Measurements from ENCODE around the gene COL12A1. TPM values are rescaled to one million over a fixed set of nuclear protein-coding genes. Genes with fewer than 3 reads are reported as not detected.

COL12A1 gene
- total and polyA plus RNA-seq, 2 experiments from 2014 or later, result 0.39 to 6.3 TPM

DNA sequence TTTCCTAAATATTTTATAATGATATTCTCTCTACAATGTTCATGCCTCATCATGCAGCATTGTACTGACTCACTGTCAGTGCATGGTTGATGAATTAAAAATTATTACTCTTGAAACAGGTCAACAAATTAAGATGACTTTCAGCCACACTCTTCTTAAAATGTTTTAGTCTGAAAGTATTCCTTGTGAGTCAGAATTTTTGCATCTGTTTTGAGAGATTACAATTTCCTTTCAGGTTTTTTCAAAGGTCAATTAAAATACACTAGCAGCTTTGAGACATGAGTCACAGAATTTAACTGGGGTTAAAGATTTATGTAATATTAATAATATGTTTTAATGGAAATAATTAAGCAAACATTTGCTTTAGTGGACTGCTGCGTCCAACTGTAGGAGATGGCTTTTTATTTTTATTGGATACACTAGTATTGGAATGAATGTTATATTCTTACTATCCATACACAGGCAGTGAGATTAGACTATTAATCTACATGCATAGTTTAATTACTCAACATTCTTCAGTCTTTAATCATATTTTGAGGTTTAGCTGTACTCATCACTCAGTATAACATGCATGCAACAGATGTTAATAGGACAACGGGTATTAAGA, 9.7 kb downstream of the COL12A1 start:
- H3K27me3 ChIP-seq (ENCODE audit: insufficient read depth), result peaks cover 16% of the 10 kb centered on the region
- H3K4me2 ChIP-seq, result no peak overlapping the region
- H2AFZ ChIP-seq, result no peak overlapping the region
- H3K79me2 ChIP-seq (replicated peaks; ENCODE audit: insufficient read depth), result no peaks in the 10 kb centered on the region
- Mint-ChIP-seq H3K27ac (no peak overlapping the region), H3K9me3 (no peaks in the 10 kb centered on the region), H3K4me1 (no peaks in the 10 kb centered on the region), H3K36me3 (ENCODE audit: low read depth) (no peaks in the 10 kb centered on the region), H3K27me3 (ENCODE audit: insufficient read depth, low read depth, poor library complexity) (peaks cover under 1% of the 10 kb centered on the region), H3K4me3 (no peak overlapping the region)
- TF ChIP-seq CREB1 (CRISPR knock-in tag; IDR thresholded peaks at IDR 0.05; ENCODE audit: low read depth), result no peak
- no peak for TF ChIP-seq POLR2AphosphoS5 (IDR thresholded peaks at IDR 0.05; ENCODE audit: low read depth)
- no peak for TF ChIP-seq STAT1 (IDR thresholded peaks at IDR 0.05; ENCODE audit: unreplicated experiment)
- no peak for TF ChIP-seq ZNF331 (CRISPR knock-in tag; IDR thresholded peaks at IDR 0.05; ENCODE audit: low read depth)
- no peak for TF ChIP-seq REST (IDR thresholded peaks at IDR 0.05; ENCODE audit: unreplicated experiment)
- no peak for TF ChIP-seq CTCF (conservative IDR thresholded peaks at IDR 0.05; ENCODE audit: low read depth in 2 of 2)
- no peak for TF ChIP-seq EZH2 (IDR thresholded peaks at IDR 0.05; ENCODE audit: low read depth, unreplicated experiment)
- DNase-seq (ENCODE audit: low spot score), result no peak
- no peaks in the 10 kb centered on the region for H3K9me2 ChIP-seq (ENCODE audit: insufficient read depth)
- no peak overlapping the region for H3K4me3 ChIP-seq
- H3K27ac ChIP-seq (ENCODE audit: low read depth), result no peak overlapping the region
- H3K36me3 ChIP-seq (ENCODE audit: insufficient read depth), result no peaks in the 10 kb centered on the region
- no peaks in the 10 kb centered on the region for H3K4me1 ChIP-seq (ENCODE audit: insufficient read depth)
- H4K20me1 ChIP-seq (replicated peaks; ENCODE audit: insufficient read depth), result no peaks in the 10 kb centered on the region; the same call in 1 of the 2 replicates
- H3F3A ChIP-seq (replicated peaks; ENCODE audit: low read depth), result no peaks in the 10 kb centered on the region
- no peak for ATAC-seq

- Mint-ChIP-seq H3K27me3 (ENCODE audit: insufficient read depth, low read depth, poor library complexity) (no peaks in the 10 kb centered on the region), H3K36me3 (ENCODE audit: low read depth) (no peaks in the 10 kb centered on the region), H3K4me3 (no peak overlapping the region), H3K9me3 (0 out of 3 replicates have a peak, but pooled peaks cover 4% of the 10 kb centered on the region), H3K4me1 (no peaks in the 10 kb centered on the region), H3K27ac (no peak overlapping the region)
- DNase-seq (ENCODE audit: low spot score) (no peak), ATAC-seq (no peak)
- Histone ChIP-seq H3K27me3 (ENCODE audit: insufficient read depth) (no peaks in the 10 kb centered on the region), H4K20me1 (replicated peaks; ENCODE audit: insufficient read depth) (no peaks in the 10 kb centered on the region), H3K4me2 (no peak overlapping the region), H3K4me1 (ENCODE audit: insufficient read depth) (no peaks in the 10 kb centered on the region), H3K9me2 (ENCODE audit: insufficient read depth) (no peaks in the 10 kb centered on the region), H3K4me3 (no peak overlapping the region), H2AFZ (no peak overlapping the region), H3F3A (replicated peaks; ENCODE audit: low read depth) (no peaks in the 10 kb centered on the region), H3K79me2 (replicated peaks; ENCODE audit: insufficient read depth) (no peaks in the 10 kb centered on the region), H3K36me3 (ENCODE audit: insufficient read depth) (no peaks in the 10 kb centered on the region), H3K27ac (ENCODE audit: low read depth) (no peak overlapping the region)
- TF ChIP-seq EZH2phosphoT487 (IDR thresholded peaks at IDR 0.05; ENCODE audit: unreplicated experiment) (no peak), POLR2AphosphoS5 (IDR thresholded peaks at IDR 0.05; ENCODE audit: low read depth) (no peak), STAT1 (IDR thresholded peaks at IDR 0.05; ENCODE audit: unreplicated experiment) (no peak), JUNB (IDR thresholded peaks at IDR 0.05; ENCODE audit: unreplicated experiment) (no peak), ZNF331 (CRISPR knock-in tag; IDR thresholded peaks at IDR 0.05; ENCODE audit: low read depth) (no peak), EZH2 (IDR thresholded peaks at IDR 0.05; ENCODE audit: low read depth, unreplicated experiment) (no peak), NANOG (IDR thresholded peaks at IDR 0.05; ENCODE audit: borderline replicate concordance) (no peak), CREB1 (CRISPR knock-in tag; IDR thresholded peaks at IDR 0.05; ENCODE audit: low read depth) (no peak)
- TF ChIP-seq, protein P1, sequence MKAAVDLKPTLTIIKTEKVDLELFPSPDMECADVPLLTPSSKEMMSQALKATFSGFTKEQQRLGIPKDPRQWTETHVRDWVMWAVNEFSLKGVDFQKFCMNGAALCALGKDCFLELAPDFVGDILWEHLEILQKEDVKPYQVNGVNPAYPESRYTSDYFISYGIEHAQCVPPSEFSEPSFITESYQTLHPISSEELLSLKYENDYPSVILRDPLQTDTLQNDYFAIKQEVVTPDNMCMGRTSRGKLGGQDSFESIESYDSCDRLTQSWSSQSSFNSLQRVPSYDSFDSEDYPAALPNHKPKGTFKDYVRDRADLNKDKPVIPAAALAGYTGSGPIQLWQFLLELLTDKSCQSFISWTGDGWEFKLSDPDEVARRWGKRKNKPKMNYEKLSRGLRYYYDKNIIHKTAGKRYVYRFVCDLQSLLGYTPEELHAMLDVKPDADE (IDR thresholded peaks at IDR 0.05), result no peak
Observed at GRCh38 chr6:75188221-75188925, 17.5 kb downstream of the COL12A1 start.
